ENCODE data around the gene CERS6. TPM values are rescaled to one million over a fixed set of nuclear protein-coding genes. Genes with fewer than 3 reads are reported as not detected.

CERS6 gene
- total RNA-seq, 1 experiment from 2014 or later: 8.3 TPM

DNA sequence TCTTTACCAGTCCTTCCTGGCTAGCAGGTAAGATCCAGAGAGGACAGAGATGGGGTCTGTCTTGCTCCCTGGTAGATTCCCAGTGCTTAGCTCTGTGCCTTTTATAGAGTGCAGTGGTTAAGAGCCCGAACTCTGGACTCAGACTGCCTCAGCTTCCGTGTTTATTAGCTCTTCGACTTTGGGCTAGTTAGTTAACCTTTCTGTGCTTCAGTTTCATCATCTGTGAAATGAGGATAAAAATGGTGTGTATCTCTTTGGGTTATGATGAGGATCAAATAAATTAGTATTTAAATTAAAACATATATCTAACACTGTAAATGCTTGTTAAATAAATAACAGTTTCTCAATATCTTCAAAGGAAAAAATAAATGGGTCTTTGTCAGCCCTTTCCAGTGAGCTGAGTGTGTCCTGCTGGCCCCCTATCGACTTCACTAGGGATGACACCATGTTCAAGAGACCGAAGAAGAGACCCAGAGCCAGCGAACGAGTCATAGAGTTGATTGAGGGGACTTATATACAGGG, 38.2 kb downstream of the CERS6 start:
- BruUV-seq (replicated peaks): no TSS peak
- POLR2A ChIA-PET (ENCODE audit: unreplicated experiment): no interaction called here
- Histone ChIP-seq H3K9me2 (ENCODE audit: insufficient read depth) (no peaks in the 10 kb centered on the region), H3K79me2 (ENCODE audit: low read depth) (no peaks in the 10 kb centered on the region), H3K9me3 (ENCODE audit: insufficient read depth, low read depth) (no peaks in the 10 kb centered on the region), H3K4me3 (no peak overlapping the region), H3K36me3 (ENCODE audit: low read depth) (no peaks in the 10 kb centered on the region), H3F3A (ENCODE audit: insufficient read depth, low read depth) (no peaks in the 10 kb centered on the region), H3K27ac (no peak overlapping the region), H4K20me1 (ENCODE audit: insufficient read depth) (no peaks in the 10 kb centered on the region), H2AFZ (no peak overlapping the region), H3K4me2 (no peak overlapping the region), H3K4me1 (replicated peaks; ENCODE audit: insufficient read depth) (no peaks in the 10 kb centered on the region), H3K27me3 (ENCODE audit: insufficient read depth, low read depth) (no peaks in the 10 kb centered on the region)
- no peak for DNase-seq
- TF ChIP-seq EZH2 (IDR thresholded peaks at IDR 0.05; ENCODE audit: low read depth): no peak
- TF ChIP-seq, protein P1, sequence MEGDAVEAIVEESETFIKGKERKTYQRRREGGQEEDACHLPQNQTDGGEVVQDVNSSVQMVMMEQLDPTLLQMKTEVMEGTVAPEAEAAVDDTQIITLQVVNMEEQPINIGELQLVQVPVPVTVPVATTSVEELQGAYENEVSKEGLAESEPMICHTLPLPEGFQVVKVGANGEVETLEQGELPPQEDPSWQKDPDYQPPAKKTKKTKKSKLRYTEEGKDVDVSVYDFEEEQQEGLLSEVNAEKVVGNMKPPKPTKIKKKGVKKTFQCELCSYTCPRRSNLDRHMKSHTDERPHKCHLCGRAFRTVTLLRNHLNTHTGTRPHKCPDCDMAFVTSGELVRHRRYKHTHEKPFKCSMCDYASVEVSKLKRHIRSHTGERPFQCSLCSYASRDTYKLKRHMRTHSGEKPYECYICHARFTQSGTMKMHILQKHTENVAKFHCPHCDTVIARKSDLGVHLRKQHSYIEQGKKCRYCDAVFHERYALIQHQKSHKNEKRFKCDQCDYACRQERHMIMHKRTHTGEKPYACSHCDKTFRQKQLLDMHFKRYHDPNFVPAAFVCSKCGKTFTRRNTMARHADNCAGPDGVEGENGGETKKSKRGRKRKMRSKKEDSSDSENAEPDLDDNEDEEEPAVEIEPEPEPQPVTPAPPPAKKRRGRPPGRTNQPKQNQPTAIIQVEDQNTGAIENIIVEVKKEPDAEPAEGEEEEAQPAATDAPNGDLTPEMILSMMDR (conservative IDR thresholded peaks at IDR 0.05): no peak
- intact Hi-C loops (cut with micrococcal nuclease; ENCODE audit: unreplicated experiment): no loop called here
- CTCF ChIA-PET: no interaction called here

DNA sequence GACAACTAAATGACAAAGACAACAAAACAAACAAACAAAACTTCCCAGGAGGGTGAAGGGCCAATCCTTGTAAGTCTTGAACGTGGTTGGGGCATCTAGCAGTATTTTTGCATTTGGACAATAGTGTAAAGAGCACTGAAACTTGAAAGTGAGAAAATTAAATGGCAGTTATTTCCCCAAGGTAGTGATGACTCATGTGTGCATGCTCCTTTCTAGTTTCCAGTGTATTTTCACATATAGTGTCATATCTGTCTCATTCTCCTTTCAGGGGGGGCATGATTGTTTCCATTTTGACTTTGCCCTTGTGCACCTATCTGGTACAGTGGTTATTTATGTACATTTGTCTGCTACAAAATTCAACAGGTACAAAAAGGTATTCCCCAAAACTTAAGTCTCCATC, 39.5 kb downstream of the CERS6 start:
- Histone ChIP-seq H3K9me3 (ENCODE audit: insufficient read depth, low read depth) (no peaks in the 10 kb centered on the region), H3K79me2 (ENCODE audit: low read depth) (no peaks in the 10 kb centered on the region), H2AFZ (no peak overlapping the region), H3K27me3 (ENCODE audit: insufficient read depth, low read depth) (no peaks in the 10 kb centered on the region), H3K9me2 (ENCODE audit: insufficient read depth) (no peaks in the 10 kb centered on the region), H3K4me2 (no peak overlapping the region), H3K36me3 (ENCODE audit: low read depth) (no peaks in the 10 kb centered on the region), H3K4me3 (no peak overlapping the region), H4K20me1 (ENCODE audit: insufficient read depth) (no peaks in the 10 kb centered on the region), H3K4me1 (replicated peaks; ENCODE audit: insufficient read depth) (no peaks in the 10 kb centered on the region), H3F3A (ENCODE audit: insufficient read depth, low read depth) (no peaks in the 10 kb centered on the region), H3K27ac (no peak overlapping the region)
- no peak for DNase-seq
- no peak for TF ChIP-seq EZH2 (IDR thresholded peaks at IDR 0.05; ENCODE audit: low read depth)
- TF ChIP-seq, protein P1 (conservative IDR thresholded peaks at IDR 0.05): no peak
- ChIA-PET CTCF (no interaction called here), POLR2A (ENCODE audit: unreplicated experiment) (no interaction called here)
- BruUV-seq (replicated peaks): no TSS peak
- intact Hi-C loops (cut with micrococcal nuclease; ENCODE audit: unreplicated experiment): no loop called here

DNA sequence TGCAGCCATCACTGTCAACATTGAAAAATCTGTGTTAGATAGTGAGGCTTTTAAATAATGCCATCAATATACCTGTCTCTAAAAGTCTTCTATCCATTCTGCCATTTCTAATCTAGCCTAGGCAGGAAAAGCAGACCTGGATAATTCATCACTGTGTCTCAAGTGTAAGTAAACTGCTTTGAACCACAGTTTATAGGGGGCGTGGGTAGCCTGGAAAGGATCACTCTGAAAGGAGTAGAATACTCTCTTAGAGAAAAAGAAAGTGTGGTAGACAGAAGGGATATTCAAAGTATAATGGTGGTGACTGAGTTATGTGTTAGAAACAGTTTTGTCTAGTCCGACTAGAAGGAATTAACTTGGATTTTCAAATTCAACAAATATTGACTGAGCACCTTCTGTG, 40.8 kb downstream of the CERS6 start:
- no peak overlapping the region for H3K4me2 ChIP-seq
- H2AFZ ChIP-seq: no peak overlapping the region
- H3K4me3 ChIP-seq: no peak overlapping the region
- H3F3A ChIP-seq (ENCODE audit: insufficient read depth, low read depth): no peaks in the 10 kb centered on the region
- H3K36me3 ChIP-seq (ENCODE audit: low read depth): no peaks in the 10 kb centered on the region
- no peak for TF ChIP-seq EZH2 (IDR thresholded peaks at IDR 0.05; ENCODE audit: low read depth)
- TF ChIP-seq, protein P1 (conservative IDR thresholded peaks at IDR 0.05): no peak
- intact Hi-C loops (cut with micrococcal nuclease; ENCODE audit: unreplicated experiment): no loop called here
- POLR2A ChIA-PET (ENCODE audit: unreplicated experiment): no interaction called here
- no peaks in the 10 kb centered on the region for H3K79me2 ChIP-seq (ENCODE audit: low read depth)
- H3K27ac ChIP-seq: no peak overlapping the region
- H4K20me1 ChIP-seq (ENCODE audit: insufficient read depth): no peaks in the 10 kb centered on the region
- H3K4me1 ChIP-seq (replicated peaks; ENCODE audit: insufficient read depth): no peaks in the 10 kb centered on the region
- no peaks in the 10 kb centered on the region for H3K9me2 ChIP-seq (ENCODE audit: insufficient read depth)
- BruUV-seq (replicated peaks): no TSS peak
- no peak for DNase-seq
- CTCF ChIA-PET: no interaction called here
- H3K9me3 ChIP-seq (ENCODE audit: insufficient read depth, low read depth): no peaks in the 10 kb centered on the region
- no peaks in the 10 kb centered on the region for H3K27me3 ChIP-seq (ENCODE audit: insufficient read depth, low read depth)
